ENCODE measurements around the gene TRIM74.
"Not testable (repeated sequence)": the region's sequence is repeated elsewhere in the genome, so short reads cannot be mapped to it uniquely, and the experiment has no call there.

DNA sequence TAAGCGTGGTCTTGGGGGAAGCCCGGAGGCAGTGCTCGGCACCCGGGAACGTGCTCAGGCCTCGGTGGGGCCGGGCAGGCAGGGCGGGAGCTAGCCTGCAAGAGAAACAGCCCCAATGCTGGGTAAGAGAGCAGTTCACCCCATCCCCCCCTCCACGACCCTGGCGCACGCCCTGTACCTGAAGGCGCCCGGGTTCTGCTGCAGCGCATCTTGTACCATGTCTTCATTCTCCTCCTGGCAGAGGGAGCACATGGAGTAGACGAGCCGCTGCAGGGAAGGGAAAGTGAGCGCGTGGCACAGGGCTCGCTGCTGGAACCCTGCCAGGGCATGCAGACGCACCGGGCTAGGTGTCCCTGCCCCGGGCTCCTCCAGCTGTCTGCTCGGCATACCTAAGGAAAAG lies 20.6 kb downstream of the TRIM74 start:
- not testable (repeated sequence) for TF ChIP-seq SUZ12 (IDR thresholded peaks at IDR 0.05; ENCODE audit: extremely low read depth, insufficient read depth, insufficient read length); YY1 (IDR thresholded peaks at IDR 0.05; ENCODE audit: insufficient read depth, insufficient read length)
